HCT116 (cell line): ENCODE data around the gene NTHL1. TPM values are rescaled to one million over a fixed set of nuclear protein-coding genes. Genes with fewer than 3 reads are reported as not detected.

ENCODE experiments used
- ATAC-seq: fragments of 200-7000 bp; cut with Tn5 transposase; 2 replicates; pipeline ENCODE4 v1.9.1; 2020; ENCODE audit warnings: mild to moderate bottlenecking, moderate library complexity
- BruUV-seq: library from RNA; stranded (reverse); fragments of 400-500 nt; replicated peaks from 2 replicates; lab custom pipeline; 2021; lab: Mats Ljungman, UMichigan
- CTCF ChIA-PET: fragments of 300-600 bp; sonication (Branson Sonifier 250); formaldehyde crosslinking; loops from one replicate; lab custom pipeline; 2021; ENCODE audit warnings: antibody characterized with exemption; lab: Charles Lee
- POLR2A ChIA-PET: fragments of 300-600, 350-600 bp; sonication (Branson Sonifier 250); formaldehyde crosslinking; loops from one replicate; lab custom pipeline; 2021; ENCODE audit warnings: antibody characterized with exemption; lab: Charles Lee
- RAD21 ChIA-PET, 2 experiments: fragments of 300-600 bp; sonication (Branson Sonifier 250); formaldehyde crosslinking; loops; one replicate each; lab custom pipeline; 2023; ENCODE audit warnings: low total read pairs in 2 of 2; ENCODE audit not compliant: uncharacterized antibody in 2 of 2, unreplicated experiment in 2 of 2, low non-redundant PET in 1 of 2; lab: Charles Lee
- DNase-seq: peaks from one replicate; pipeline ENCODE4 v3.0.0-alpha.2; 2010; ENCODE audit warnings: low read depth, low spot score
- H2AFZ ChIP-seq: fragments of 200-600 bp; shearing (Covaris generic), sonication (generic); 2 replicates; pipeline ENCODE4 v1.6.1; 2017; ENCODE audit warnings: low read depth, mixed run types, mixed read lengths, antibody characterized with exemption, low read length; ENCODE audit not compliant: poor library complexity, severe bottlenecking
- H3K27ac ChIP-seq: 2 replicates; pipeline ENCODE4 v1.5.1; 2012; ENCODE audit warnings: low read depth, low read length
- H3K27me3 ChIP-seq: fragments of 200-600 bp; sonication (generic); 2 replicates; pipeline ENCODE4 v1.6.1; 2016; ENCODE audit warnings: mixed run types, low read length, mixed read lengths; ENCODE audit not compliant: insufficient read depth
- H3K36me3 ChIP-seq, 2 experiments: fragments of 200-500 bp in 1 of 2; fragments of 200-600 bp in 1 of 2; sonication (Bioruptor generic) in 1 of 2; sonication (generic) in 1 of 2; 2 replicates each; pipeline versions ENCODE4 v1.5.1 to v1.6.1; 2014 to 2016; ENCODE audit warnings: low read length in 2 of 2, inconsistent platforms in 1 of 2, mixed read lengths in 1 of 2, mixed run types in 1 of 2; ENCODE audit not compliant: insufficient read depth in 2 of 2, control insufficient read depth in 1 of 2
- H3K4me1 ChIP-seq, 2 experiments: fragments of 200-600 bp in 1 of 2; sonication (generic) in 1 of 2; 2 replicates each; pipeline versions ENCODE4 v1.5.1 to v1.6.1; 2012 to 2017; ENCODE audit warnings: low read length in 2 of 2, inconsistent platforms in 1 of 2, mild to moderate bottlenecking in 1 of 2, mixed read lengths in 1 of 2, mixed run types in 1 of 2, moderate library complexity in 1 of 2; ENCODE audit not compliant: insufficient read depth in 2 of 2, control insufficient read depth in 1 of 2
- H3K4me2 ChIP-seq: fragments of 200-600 bp; sonication (generic); 2 replicates; pipeline ENCODE4 v1.6.1; 2017; ENCODE audit warnings: mixed run types, low read length, mixed read lengths
- H3K4me3 ChIP-seq, 2 experiments: fragments of 200-600 bp in 1 of 2; sonication (generic) in 1 of 2; replicated peaks in 1 of 2; 2 replicates each; pipeline ENCODE4 v1.5.1; 2011 to 2016; ENCODE audit warnings: low read length in 2 of 2, control low read depth in 1 of 2, low read depth in 1 of 2, mild to moderate bottlenecking in 1 of 2, mixed read lengths in 1 of 2, mixed run types in 1 of 2
- H3K79me2 ChIP-seq: fragments of 200-600 bp; sonication (generic); 2 replicates; pipeline ENCODE4 v1.6.1; 2017; ENCODE audit warnings: mild to moderate bottlenecking, mixed run types, low read length, moderate library complexity, mixed read lengths; ENCODE audit not compliant: insufficient read depth
- H3K9ac ChIP-seq: fragments of 200-600 bp; sonication (generic); 2 replicates; pipeline ENCODE4 v1.6.1; 2016; ENCODE audit warnings: low read length, mixed read lengths
- H3K9me2 ChIP-seq: fragments of 200-600 bp; sonication (generic), shearing (Covaris generic); 2 replicates; pipeline ENCODE4 v1.6.1; 2017; ENCODE audit warnings: mixed run types, mild to moderate bottlenecking, moderate library complexity; ENCODE audit not compliant: insufficient read depth
- H3K9me3 ChIP-seq, 2 experiments: fragments of 200-500 bp in 1 of 2; fragments of 200-600 bp in 1 of 2; sonication (Bioruptor generic) in 1 of 2; sonication (generic) in 1 of 2; 2 replicates each; pipeline ENCODE4 v1.6.1; 2014 to 2017; ENCODE audit warnings: low read length in 2 of 2, mixed read lengths in 2 of 2, inconsistent platforms in 1 of 2, low read depth in 1 of 2, mild to moderate bottlenecking in 1 of 2, mixed run types in 1 of 2, moderate library complexity in 1 of 2; ENCODE audit not compliant: control insufficient read depth in 1 of 2, insufficient read depth in 1 of 2
- H4K20me1 ChIP-seq: fragments of 200-600 bp; sonication (generic), shearing (Covaris generic); 2 replicates; pipeline ENCODE4 v1.6.1; 2017; ENCODE audit warnings: mixed run types, mild to moderate bottlenecking, moderate library complexity; ENCODE audit not compliant: insufficient read depth
- CTCF ChIP-seq, 3 experiments: fragments of 200-600 bp in 1 of 3; sonication (generic) in 1 of 3; IDR thresholded peaks in 2 of 3; conservative IDR thresholded peaks in 1 of 3; 2 replicates each; pipeline ENCODE4 v1.5.1; 2012 to 2017; ENCODE audit warnings: low read depth in 2 of 3, low read length in 2 of 3, antibody characterized with exemption in 1 of 3, borderline replicate concordance in 1 of 3, control low read depth in 1 of 3, mild to moderate bottlenecking in 1 of 3, mixed read lengths in 1 of 3, mixed run types in 1 of 3, moderate library complexity in 1 of 3; ENCODE audit not compliant: insufficient read depth in 1 of 3
- EZH2phosphoT487 ChIP-seq: fragments of 200-600 bp; IDR thresholded peaks from 2 replicates; pipeline ENCODE4 v1.6.1; 2018; ENCODE audit warnings: antibody characterized with exemption, borderline replicate concordance
- JUND ChIP-seq: IDR thresholded peaks from 2 replicates; pipeline ENCODE4 v1.6.1; 2012
- MAX ChIP-seq: IDR thresholded peaks from 2 replicates; pipeline ENCODE4 v1.6.1; 2012
- POLR2A ChIP-seq: IDR thresholded peaks from 2 replicates; pipeline ENCODE4 v1.7.0; 2011; ENCODE audit warnings: borderline replicate concordance; ENCODE audit not compliant: insufficient read depth, insufficient read length; ENCODE audit errors: extremely low read depth
- POLR2AphosphoS5 ChIP-seq: IDR thresholded peaks from 2 replicates; pipeline ENCODE4 v1.6.1; 2011; ENCODE audit warnings: mild to moderate bottlenecking, low read depth, low read length, moderate library complexity
- SIN3A ChIP-seq: IDR thresholded peaks from 2 replicates; pipeline ENCODE4 v1.6.1; 2012; ENCODE audit warnings: low read depth
- SP1 ChIP-seq: IDR thresholded peaks from 2 replicates; pipeline ENCODE4 v1.6.1; 2012; ENCODE audit warnings: low read depth
- SRF ChIP-seq: IDR thresholded peaks from 2 replicates; pipeline ENCODE4 v1.6.1; 2012; ENCODE audit warnings: low read depth
- TCF7L2 ChIP-seq: IDR thresholded peaks from 2 replicates; pipeline ENCODE4 v1.7.0; 2011; ENCODE audit warnings: borderline replicate concordance, inconsistent platforms; ENCODE audit not compliant: insufficient read depth, insufficient read length; ENCODE audit errors: extremely low read depth
- YY1 ChIP-seq: IDR thresholded peaks from 2 replicates; pipeline ENCODE4 v1.6.1; 2011; ENCODE audit warnings: low read length, low read depth, moderate library complexity, mild to moderate bottlenecking; ENCODE audit not compliant: insufficient replicate concordance; ENCODE audit errors: extremely low read depth
- intact Hi-C: fragments of 100-400 bp; cut with micrococcal nuclease; formaldehyde crosslinking; loops from 2 replicates; pipeline ENCODE4 v1.10.0; 2022
- total RNA-seq: library from RNA; stranded (reverse); gene quantifications from one replicate; pipeline ENCODE4 v1.2.1, GENCODE V29; 2021; ENCODE audit not compliant: unreplicated experiment

Gene NTHL1
- total RNA-seq, 1 experiment from 2014 or later, result 40.1 TPM

GRCh38 chr16:2001035-2001434, 46.6 kb downstream of the NTHL1 start:
- no TSS peak for BruUV-seq
- peaks cover 8 to 26% of the 10 kb centered on the region in 2 experiments for H3K4me1 ChIP-seq
- peaks cover 47% of the 10 kb centered on the region for H3K79me2 ChIP-seq
- no peaks in the 10 kb centered on the region; the same call in 1 of the 2 replicates for H4K20me1 ChIP-seq
- H2AFZ ChIP-seq, result no peak overlapping the region
- TF ChIP-seq SIN3A, result no peak
- intact Hi-C loops, result loop anchor here (5.0 kb wide), 1 partner anchor 141 kb away; no protein-coding TSS in a partner anchor
- H3K4me3 ChIP-seq, result no peak overlapping the region
- peaks cover 25 to 54% of the 10 kb centered on the region in 2 experiments; a peak in 3 of 4 replicates for H3K36me3 ChIP-seq
- ChIA-PET POLR2A (interaction anchor here (0.6 kb wide), 1 partner anchor 1409 kb away, joined by 3 read pairs; no protein-coding TSS in a partner anchor), CTCF (no interaction called here), RAD21 (no interaction called here)
- ATAC-seq (no peak), DNase-seq (no peak)
- H3K27me3 ChIP-seq, result no peaks in the 10 kb centered on the region
- H3K9me2 ChIP-seq, result no peaks in the 10 kb centered on the region
- H3K9ac ChIP-seq, result no peak overlapping the region
- no peaks in the 10 kb centered on the region for H3K9me3 ChIP-seq
- no peak overlapping the region for H3K4me2 ChIP-seq
- H3K27ac ChIP-seq, result no peak overlapping the region

- no peak overlapping the region for H3K9ac ChIP-seq
Measured at GRCh38 chr16:1999866-2000514, 47.6 kb downstream of the NTHL1 start.

More at GRCh38 chr16:1999866-2000514, 47.6 kb downstream of the NTHL1 start:
- intact Hi-C loops, result loop anchor here (5.0 kb wide), 1 partner anchor 142 kb away; no protein-coding TSS in a partner anchor
- H3K4me2 ChIP-seq, result no peak overlapping the region
- TF ChIP-seq SRF, result no peak
- TF ChIP-seq YY1, result no peak
- no peak for TF ChIP-seq TCF7L2
- no peak for TF ChIP-seq JUND
- no peak for TF ChIP-seq MAX
- TF ChIP-seq SP1, result no peak
- no peak for TF ChIP-seq EZH2phosphoT487
- no peak for TF ChIP-seq POLR2A
- TF ChIP-seq CTCF (IDR thresholded peaks at IDR 0.05 in 2 of 3, conservative IDR thresholded peaks at IDR 0.05 in 1 of 3; ENCODE audit: borderline replicate concordance in 1 of 3, insufficient read depth in 1 of 3, low read depth in 2 of 3, low read length in 2 of 3), result no peak
- no peak for TF ChIP-seq POLR2AphosphoS5
- TF ChIP-seq SIN3A, result no peak
- H3K4me3 ChIP-seq, result no peak overlapping the region
- ChIA-PET POLR2A (no interaction called here), CTCF (no interaction called here), RAD21 (interaction anchor here in 1 of 2 experiments (0.6 kb wide), 1 partner anchor 35 kb away, joined by 5 read pairs; the partner anchor contains the start of gene RPS2)
- BruUV-seq, result no TSS peak
- DNase-seq, result no peak
- peaks cover 8 to 16% of the 10 kb centered on the region in 2 experiments for H3K4me1 ChIP-seq
- no peaks in the 10 kb centered on the region for H3K9me3 ChIP-seq
- no peaks in the 10 kb centered on the region; the same call in 1 of the 2 replicates for H4K20me1 ChIP-seq
- peaks cover 37% of the 10 kb centered on the region for H3K79me2 ChIP-seq
- H2AFZ ChIP-seq, result no peak overlapping the region
- no peak overlapping the region for H3K27ac ChIP-seq
- H3K27me3 ChIP-seq, result no peaks in the 10 kb centered on the region
- no peaks in the 10 kb centered on the region for H3K9me2 ChIP-seq
- ATAC-seq, result no peak
- H3K36me3 ChIP-seq, result peaks cover 25 to 51% of the 10 kb centered on the region in 2 experiments; a peak in 3 of 4 replicates
